Cardiac fibroblast (primary cell): Measurements from ENCODE around the gene NXF1.
"Not testable (repeated sequence)": the region's sequence is repeated elsewhere in the genome, so short reads cannot be mapped to it uniquely, and the experiment has no call there.

Source experiments
- DNase-seq, 2 donors: peaks; one replicate each; pipeline versions ENCODE4 v3.0.0 to v3.0.0-alpha.2; 2010; ENCODE audit warnings: low read depth in 2 of 2
- H3K4me3 ChIP-seq, 2 donors: replicated peaks in 1 of 2; 1 replicate in 1 of 2; 2 replicates in 1 of 2; pipeline ENCODE4 v1.5.1; 2011; ENCODE audit warnings: low read depth in 2 of 2, low read length in 2 of 2, mild to moderate bottlenecking in 2 of 2, moderate library complexity in 1 of 2
- TF ChIP-seq, protein P1 (sequence below): IDR thresholded peaks from one replicate; pipeline ENCODE4 v1.5.1; 2011; ENCODE audit warnings: low read depth, mild to moderate bottlenecking, low read length, inconsistent platforms

NXF1 gene

GRCh38 chr11:62850911-62851806 is 45.9 kb upstream of the NXF1 start:
- DNase-seq = no peak
- TF ChIP-seq, protein P1, sequence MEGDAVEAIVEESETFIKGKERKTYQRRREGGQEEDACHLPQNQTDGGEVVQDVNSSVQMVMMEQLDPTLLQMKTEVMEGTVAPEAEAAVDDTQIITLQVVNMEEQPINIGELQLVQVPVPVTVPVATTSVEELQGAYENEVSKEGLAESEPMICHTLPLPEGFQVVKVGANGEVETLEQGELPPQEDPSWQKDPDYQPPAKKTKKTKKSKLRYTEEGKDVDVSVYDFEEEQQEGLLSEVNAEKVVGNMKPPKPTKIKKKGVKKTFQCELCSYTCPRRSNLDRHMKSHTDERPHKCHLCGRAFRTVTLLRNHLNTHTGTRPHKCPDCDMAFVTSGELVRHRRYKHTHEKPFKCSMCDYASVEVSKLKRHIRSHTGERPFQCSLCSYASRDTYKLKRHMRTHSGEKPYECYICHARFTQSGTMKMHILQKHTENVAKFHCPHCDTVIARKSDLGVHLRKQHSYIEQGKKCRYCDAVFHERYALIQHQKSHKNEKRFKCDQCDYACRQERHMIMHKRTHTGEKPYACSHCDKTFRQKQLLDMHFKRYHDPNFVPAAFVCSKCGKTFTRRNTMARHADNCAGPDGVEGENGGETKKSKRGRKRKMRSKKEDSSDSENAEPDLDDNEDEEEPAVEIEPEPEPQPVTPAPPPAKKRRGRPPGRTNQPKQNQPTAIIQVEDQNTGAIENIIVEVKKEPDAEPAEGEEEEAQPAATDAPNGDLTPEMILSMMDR = no peak
- no peak overlapping the region for H3K4me3 ChIP-seq

GRCh38 chr11:62847767-62848314 is 42.6 kb upstream of the NXF1 start:
- TF ChIP-seq, protein P1 = no peak
- H3K4me3 ChIP-seq = no peak overlapping the region
- no peak for DNase-seq

- no peak overlapping the region for H3K4me3 ChIP-seq
- DNase-seq = no peak
- TF ChIP-seq, protein P1 = no peak
These were observed 40.9 kb upstream of the NXF1 start for GRCh38 chr11:62846177-62846576.

GRCh38 chr11:62844154-62844553 is 38.9 kb upstream of the NXF1 start:
- H3K4me3 ChIP-seq = no peak overlapping the region
- DNase-seq = no peak
- TF ChIP-seq, protein P1 = no peak

- no peak for DNase-seq
- TF ChIP-seq, protein P1 = no peak
These were observed 38.2 kb upstream of the NXF1 start for GRCh38 chr11:62843466-62843865.

GRCh38 chr11:62842891-62843290 is 37.7 kb upstream of the NXF1 start:
- not testable (repeated sequence) for H3K4me3 ChIP-seq, DNase-seq

More at GRCh38 chr11:62843466-62843865, 38.2 kb upstream of the NXF1 start:
- no peak overlapping the region for H3K4me3 ChIP-seq

DNA sequence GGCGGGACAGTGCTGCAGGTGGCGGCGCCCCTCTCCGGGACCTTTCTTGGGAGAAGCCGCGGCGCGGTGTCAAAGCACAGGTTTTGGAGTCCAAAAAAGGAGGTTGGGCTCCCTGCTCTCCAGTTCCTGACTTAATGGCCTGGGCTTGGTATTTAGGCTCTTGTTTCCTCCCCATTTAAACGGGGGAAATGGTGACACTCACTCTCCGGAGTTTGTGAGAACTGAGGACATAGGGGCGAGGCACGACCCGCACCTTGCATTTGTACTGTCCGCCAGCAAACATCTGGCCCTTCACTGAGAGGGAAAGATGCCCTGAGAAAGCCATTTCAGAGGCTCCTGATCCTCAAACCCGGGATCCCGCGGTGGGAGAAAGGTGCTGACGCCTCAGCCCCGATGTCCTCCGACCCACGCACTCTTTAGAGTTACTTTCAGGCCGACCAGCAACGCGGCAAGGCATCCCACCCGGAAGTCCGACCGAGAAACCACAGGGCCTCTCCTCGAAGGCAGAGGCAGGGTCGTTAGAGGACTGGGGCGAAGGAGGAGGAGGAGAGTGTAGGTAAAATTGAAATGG is 37.0 kb upstream of the NXF1 start:
- TF ChIP-seq, protein P1 = no peak
- peak overlapping the region; percentile 26 to 29 for H3K4me3 ChIP-seq
- peak in 1 of 2 donors; percentile 26 for DNase-seq
